Gastroesophageal sphincter (tissue), 3 donors: ENCODE measurements around the gene SYTL5.

Experiments
- CTCF ChIP-seq, 4 experiments: fragments of 200-600 bp in 2 of 4; fragments of 450-650 bp in 2 of 4; sonication (generic) in 1 of 4; IDR thresholded peaks; one replicate each; pipeline ENCODE4 v1.5.1; 2017 to 2019; ENCODE audit warnings: antibody characterized with exemption in 4 of 4, mild to moderate bottlenecking in 2 of 4, moderate library complexity in 2 of 4
- EP300 ChIP-seq: sonication (generic); formaldehyde crosslinking; IDR thresholded peaks from one replicate; pipeline ENCODE4 v1.6.1; 2017; ENCODE audit warnings: antibody characterized with exemption, mild to moderate bottlenecking
- POLR2A ChIP-seq, 2 donors: fragments of 450-650 bp; IDR thresholded peaks; one replicate each; pipeline ENCODE4 v1.6.1; 2017; ENCODE audit warnings: antibody characterized with exemption in 2 of 2, mild to moderate bottlenecking in 2 of 2, moderate library complexity in 1 of 2
- POLR2AphosphoS5 ChIP-seq: sonication (generic); formaldehyde crosslinking; IDR thresholded peaks from one replicate; pipeline ENCODE4 v1.6.1; 2017; ENCODE audit warnings: antibody characterized with exemption

DNA sequence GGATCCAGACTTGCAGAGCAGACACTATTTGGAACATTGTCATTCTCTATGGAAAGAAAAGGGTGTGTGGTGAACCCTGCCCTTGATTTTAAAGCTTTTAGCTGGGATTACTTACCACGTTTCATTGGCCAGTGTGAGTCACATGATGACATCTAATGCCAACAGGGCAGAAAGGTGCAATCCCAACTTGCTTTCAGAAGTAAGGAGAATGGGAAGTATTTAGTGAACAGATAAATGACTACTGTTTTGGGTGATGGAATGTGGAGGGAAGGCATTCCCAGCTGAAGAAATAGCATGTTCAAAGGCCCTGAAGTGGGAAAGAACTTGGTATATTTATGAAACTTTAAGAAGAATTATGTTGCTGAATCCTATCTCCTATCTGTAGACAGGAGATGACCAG lies 44.5 kb downstream of the SYTL5 start:
- TF ChIP-seq CTCF (IDR thresholded peaks at IDR 0.05): no peak
- TF ChIP-seq POLR2A (IDR thresholded peaks at IDR 0.05): no peak
- TF ChIP-seq EP300: no peak
- TF ChIP-seq POLR2AphosphoS5: no peak
